AG10803 (cell line): ENCODE measurements around the gene CAMK4.

Experiments
- DNase-seq: peaks from one replicate; pipeline ENCODE4 v3.0.0; 2010; ENCODE audit warnings: low read depth
- H3K4me3 ChIP-seq: 2 replicates; pipeline ENCODE4 v1.5.1; 2011; ENCODE audit warnings: mild to moderate bottlenecking, low read length, control low read depth
- TF ChIP-seq, protein P1 (sequence below): conservative IDR thresholded peaks from 2 replicates; pipeline ENCODE4 v1.5.1; 2011; ENCODE audit warnings: mild to moderate bottlenecking, low read length, control low read depth, inconsistent platforms

Gene CAMK4

DNA sequence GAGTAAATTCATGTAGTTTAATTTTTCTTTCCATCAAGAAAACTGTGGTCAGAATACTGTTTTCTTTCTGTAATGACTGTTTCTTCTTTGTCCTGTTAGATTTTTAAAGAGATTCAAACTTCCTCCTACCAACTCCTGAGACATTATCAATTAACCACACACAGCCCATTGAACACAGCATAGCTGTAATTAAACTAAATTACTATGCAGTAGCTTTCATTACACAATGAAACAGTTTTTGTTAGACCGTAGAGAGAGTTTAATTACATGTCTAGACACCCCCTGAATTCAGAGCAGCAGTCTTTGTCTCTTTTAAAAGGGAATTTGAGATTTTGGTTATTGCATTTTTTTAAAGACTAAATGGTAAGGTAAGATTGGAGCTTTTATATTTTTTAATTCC, 210.6 kb downstream of the CAMK4 start:
- DNase-seq = no peak
- TF ChIP-seq, protein P1, sequence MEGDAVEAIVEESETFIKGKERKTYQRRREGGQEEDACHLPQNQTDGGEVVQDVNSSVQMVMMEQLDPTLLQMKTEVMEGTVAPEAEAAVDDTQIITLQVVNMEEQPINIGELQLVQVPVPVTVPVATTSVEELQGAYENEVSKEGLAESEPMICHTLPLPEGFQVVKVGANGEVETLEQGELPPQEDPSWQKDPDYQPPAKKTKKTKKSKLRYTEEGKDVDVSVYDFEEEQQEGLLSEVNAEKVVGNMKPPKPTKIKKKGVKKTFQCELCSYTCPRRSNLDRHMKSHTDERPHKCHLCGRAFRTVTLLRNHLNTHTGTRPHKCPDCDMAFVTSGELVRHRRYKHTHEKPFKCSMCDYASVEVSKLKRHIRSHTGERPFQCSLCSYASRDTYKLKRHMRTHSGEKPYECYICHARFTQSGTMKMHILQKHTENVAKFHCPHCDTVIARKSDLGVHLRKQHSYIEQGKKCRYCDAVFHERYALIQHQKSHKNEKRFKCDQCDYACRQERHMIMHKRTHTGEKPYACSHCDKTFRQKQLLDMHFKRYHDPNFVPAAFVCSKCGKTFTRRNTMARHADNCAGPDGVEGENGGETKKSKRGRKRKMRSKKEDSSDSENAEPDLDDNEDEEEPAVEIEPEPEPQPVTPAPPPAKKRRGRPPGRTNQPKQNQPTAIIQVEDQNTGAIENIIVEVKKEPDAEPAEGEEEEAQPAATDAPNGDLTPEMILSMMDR = no peak
- H3K4me3 ChIP-seq = no peak overlapping the region

DNA sequence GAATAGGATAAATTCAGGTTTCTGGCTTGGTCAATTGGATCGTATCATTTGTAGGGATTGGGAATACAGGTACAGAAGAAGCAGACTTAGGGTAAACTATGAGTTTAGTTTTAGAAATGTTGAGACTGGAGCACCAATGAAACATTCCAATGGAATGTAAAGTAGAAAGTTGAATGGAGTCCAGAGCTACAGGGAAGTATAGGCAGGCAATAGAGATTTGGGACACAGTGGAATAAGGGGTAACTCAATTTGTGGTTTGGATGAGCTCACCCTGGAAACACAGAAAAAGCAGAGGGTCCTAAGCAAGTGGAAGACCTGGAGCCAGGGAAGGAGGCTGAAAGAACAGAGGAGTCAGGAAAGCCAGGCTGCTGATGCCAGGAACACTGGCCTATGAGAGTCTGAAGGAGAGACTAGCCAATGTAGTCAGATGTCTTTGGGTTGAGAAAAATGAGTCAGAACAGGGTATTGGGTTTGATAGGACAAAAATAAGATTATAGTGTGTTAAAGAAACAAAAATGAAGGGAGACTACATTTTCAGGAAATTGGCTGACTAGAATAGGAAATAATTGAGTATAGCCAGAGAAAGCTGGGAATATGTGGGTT, 215.4 kb downstream of the CAMK4 start:
- TF ChIP-seq, protein P1 = no peak
- peak; percentile 33 for DNase-seq
- H3K4me3 ChIP-seq = no peak overlapping the region

DNA sequence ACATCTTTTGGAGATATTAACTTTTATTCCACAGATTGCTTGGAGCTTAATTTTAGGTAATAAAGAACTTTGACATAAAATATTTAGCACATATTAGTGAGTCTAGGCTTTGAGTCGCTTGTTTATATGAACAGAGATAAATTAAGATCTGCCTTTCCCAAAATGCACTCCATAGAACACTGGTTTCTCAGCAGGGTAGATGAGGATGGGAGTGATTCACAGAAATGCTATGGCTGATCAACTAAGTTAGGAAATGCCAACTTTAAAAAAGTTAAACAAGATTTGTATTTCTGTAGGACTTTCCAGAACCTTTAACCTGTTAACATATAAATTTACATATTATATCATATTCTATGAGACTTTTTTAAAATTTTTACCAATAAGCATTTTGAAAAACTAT, 222.9 kb downstream of the CAMK4 start:
- no peak for DNase-seq
- no peak overlapping the region for H3K4me3 ChIP-seq
- TF ChIP-seq, protein P1 = no peak

DNA sequence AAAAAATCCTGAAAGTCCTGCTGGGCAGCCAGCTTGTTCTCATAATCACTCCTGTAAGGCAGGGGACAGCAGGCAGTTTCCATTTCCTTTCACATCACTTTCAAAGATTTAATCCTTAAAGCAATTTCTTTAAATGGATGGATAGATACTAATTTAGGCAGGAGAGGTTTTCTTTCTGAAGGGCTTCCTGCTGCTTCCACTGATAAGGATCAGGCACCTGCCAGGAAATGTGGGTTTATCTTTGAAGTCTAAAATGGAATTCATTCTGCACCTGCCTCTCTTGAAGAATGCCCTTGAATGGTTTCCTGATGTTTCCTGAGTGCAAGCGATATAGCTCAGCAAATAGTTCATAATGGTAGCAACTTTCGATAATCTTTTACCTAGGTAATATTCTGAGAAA, 223.6 kb downstream of the CAMK4 start:
- H3K4me3 ChIP-seq = no peak overlapping the region
- TF ChIP-seq, protein P1 = no peak
- no peak for DNase-seq

DNA sequence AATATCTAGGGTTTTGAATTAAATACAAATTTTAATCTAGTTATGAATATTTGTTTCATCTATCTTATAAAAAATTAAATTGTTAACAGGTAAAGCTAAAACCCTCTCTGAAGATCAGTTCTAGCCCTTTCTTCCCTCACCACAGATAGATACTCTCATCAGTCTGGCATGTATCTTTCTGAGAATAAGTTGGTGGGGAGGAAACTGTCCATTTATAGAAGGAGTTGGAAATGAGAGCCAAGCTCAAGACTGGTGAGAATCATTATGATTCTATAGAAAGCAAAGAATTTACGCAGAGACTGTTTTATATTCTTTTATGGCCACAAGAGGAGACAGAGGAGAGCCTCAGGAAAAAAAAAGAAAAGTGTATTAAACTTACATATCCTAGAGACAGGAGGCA, 229.1 kb downstream of the CAMK4 start:
- no peak for DNase-seq
- H3K4me3 ChIP-seq = no peak overlapping the region
- TF ChIP-seq, protein P1 = no peak

DNA sequence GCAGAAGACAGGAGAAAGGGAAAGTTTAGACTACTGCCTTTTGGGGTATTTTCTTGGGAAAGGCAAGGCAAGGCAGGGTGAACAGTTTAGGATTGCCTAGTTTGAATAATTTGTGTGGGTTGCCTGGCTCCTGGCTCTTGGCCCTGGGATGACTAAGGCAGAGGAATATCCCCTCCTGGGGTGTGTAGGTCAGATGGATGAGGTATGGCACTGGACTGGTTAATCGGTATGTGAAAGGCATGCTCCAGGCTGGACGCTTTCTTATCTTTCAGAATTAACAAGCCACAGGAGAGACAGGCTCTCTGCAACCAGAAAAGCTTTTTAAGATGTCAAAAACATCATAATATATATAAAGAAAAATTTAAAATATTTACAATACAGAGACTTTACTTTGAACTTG, 229.6 kb downstream of the CAMK4 start:
- TF ChIP-seq, protein P1 = no peak
- DNase-seq = peak; percentile 27

DNA sequence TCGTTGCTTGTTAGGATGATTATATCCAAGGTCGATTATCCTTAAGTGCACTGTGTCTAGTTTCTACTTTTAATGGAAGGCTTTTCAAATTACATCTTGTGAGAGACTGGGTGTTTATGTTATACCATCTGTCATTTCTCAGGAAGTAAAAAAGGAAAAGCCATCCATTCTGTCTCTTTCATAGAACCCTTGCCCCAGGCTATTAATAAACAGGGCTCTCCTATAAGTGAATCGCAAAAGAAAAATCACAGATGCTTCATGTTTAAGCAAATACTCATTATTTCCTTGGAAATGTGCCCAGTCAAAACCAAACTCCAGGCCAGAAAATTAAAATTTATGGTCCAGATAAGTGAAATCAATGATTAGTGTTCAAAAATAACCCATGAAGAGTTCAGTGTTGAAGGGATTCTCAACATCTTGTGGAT, 230.0 kb downstream of the CAMK4 start:
- TF ChIP-seq, protein P1 = no peak
- no peak overlapping the region for H3K4me3 ChIP-seq
- no peak for DNase-seq

More for the DNA sequence above, 229.6 kb downstream of the CAMK4 start:
- no peak overlapping the region for H3K4me3 ChIP-seq
